Central memory CD8-positive, alpha-beta T cell (primary cell): ENCODE results near the gene TMEM87A.

Experiments
- ATAC-seq: fragments of 150-1000 bp; cut with Tn5 transposase; replicated peaks from 2 replicates; pipeline ENCODE4 v1.10.0; 2022; ENCODE audit warnings: mild to moderate bottlenecking, moderate FRiP score, moderate number of reproducible peaks; ENCODE audit not compliant: poor library complexity, severe bottlenecking; ENCODE audit errors: extremely low read depth
- DNase-seq, 2 donors: peaks; one replicate each; pipeline ENCODE4 v3.0.0; 2021; ENCODE audit warnings: low spot score in 2 of 2
- H3K27ac Mint-ChIP-seq: one replicate; pipeline ENCODE4 v1.8.0; 2022; ENCODE audit warnings: low read depth, mild to moderate bottlenecking, moderate library complexity, mixed read lengths
- H3K27me3 Mint-ChIP-seq: one replicate; pipeline ENCODE4 v1.8.0; 2022; ENCODE audit warnings: mixed read lengths
- H3K36me3 Mint-ChIP-seq: one replicate; pipeline ENCODE4 v1.8.0; 2022; ENCODE audit warnings: mild to moderate bottlenecking, moderate library complexity, mixed read lengths; ENCODE audit not compliant: insufficient read depth
- H3K4me1 Mint-ChIP-seq: one replicate; pipeline ENCODE4 v1.8.0; 2022; ENCODE audit warnings: mixed read lengths
- H3K4me3 Mint-ChIP-seq: one replicate; pipeline ENCODE4 v1.8.0; 2022; ENCODE audit warnings: mild to moderate bottlenecking, moderate library complexity, mixed read lengths
- H3K9me3 Mint-ChIP-seq: one replicate; pipeline ENCODE4 v1.8.0; 2022; ENCODE audit warnings: mixed read lengths

TMEM87A gene

GRCh38 chr15:42215913-42216829 is 57.1 kb downstream of the TMEM87A start:
- Mint-ChIP-seq H3K4me3 (no peak overlapping the region), H3K27me3 (no peaks in the 10 kb centered on the region), H3K9me3 (no peaks in the 10 kb centered on the region), H3K27ac (no peak overlapping the region), H3K36me3 (peaks cover 39% of the 10 kb centered on the region), H3K4me1 (no peaks in the 10 kb centered on the region)
- DNase-seq (no peak), ATAC-seq (no peak)

DNA sequence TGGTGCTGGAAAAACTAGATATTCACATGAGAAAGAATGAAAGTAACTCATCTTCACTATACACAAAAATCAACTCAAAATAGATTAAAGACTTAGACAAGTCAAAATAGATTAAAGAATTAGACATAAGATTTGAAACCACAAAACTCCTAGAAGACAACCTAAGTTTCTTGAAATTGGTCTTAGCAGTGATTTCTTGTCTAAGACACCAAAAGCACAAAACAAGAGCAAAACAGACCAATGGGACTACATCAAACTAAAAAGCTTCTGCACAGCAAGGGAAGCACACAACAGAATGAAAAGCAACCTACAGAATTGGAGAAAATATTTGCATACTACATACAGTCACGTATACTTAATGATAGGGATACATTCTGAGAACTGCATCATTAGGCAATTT is 58.6 kb downstream of the TMEM87A start:
- ATAC-seq (no peak), DNase-seq (no peak)
- H3K4me3 Mint-ChIP-seq = no peak overlapping the region
- H3K27me3 Mint-ChIP-seq = no peaks in the 10 kb centered on the region
- H3K4me1 Mint-ChIP-seq = no peaks in the 10 kb centered on the region
- peaks cover 34% of the 10 kb centered on the region for H3K36me3 Mint-ChIP-seq
- H3K9me3 Mint-ChIP-seq = no peaks in the 10 kb centered on the region
- H3K27ac Mint-ChIP-seq = no peak overlapping the region

GRCh38 chr15:42213511-42213910 is 59.7 kb downstream of the TMEM87A start:
- H3K4me3 Mint-ChIP-seq = no peak overlapping the region
- DNase-seq (no peak), ATAC-seq (no peak)
- peaks cover 26% of the 10 kb centered on the region for H3K36me3 Mint-ChIP-seq
- no peaks in the 10 kb centered on the region for H3K4me1 Mint-ChIP-seq
- no peaks in the 10 kb centered on the region for H3K9me3 Mint-ChIP-seq
- no peaks in the 10 kb centered on the region for H3K27me3 Mint-ChIP-seq
- no peak overlapping the region for H3K27ac Mint-ChIP-seq

- Mint-ChIP-seq H3K4me3 (no peak overlapping the region), H3K9me3 (no peaks in the 10 kb centered on the region), H3K27ac (no peak overlapping the region), H3K27me3 (no peaks in the 10 kb centered on the region), H3K36me3 (peaks cover 17% of the 10 kb centered on the region), H3K4me1 (peaks cover 28% of the 10 kb centered on the region)
- ATAC-seq (no peak), DNase-seq (no peak)
These were observed 62.5 kb downstream of the TMEM87A start for GRCh38 chr15:42210696-42211095.

DNA sequence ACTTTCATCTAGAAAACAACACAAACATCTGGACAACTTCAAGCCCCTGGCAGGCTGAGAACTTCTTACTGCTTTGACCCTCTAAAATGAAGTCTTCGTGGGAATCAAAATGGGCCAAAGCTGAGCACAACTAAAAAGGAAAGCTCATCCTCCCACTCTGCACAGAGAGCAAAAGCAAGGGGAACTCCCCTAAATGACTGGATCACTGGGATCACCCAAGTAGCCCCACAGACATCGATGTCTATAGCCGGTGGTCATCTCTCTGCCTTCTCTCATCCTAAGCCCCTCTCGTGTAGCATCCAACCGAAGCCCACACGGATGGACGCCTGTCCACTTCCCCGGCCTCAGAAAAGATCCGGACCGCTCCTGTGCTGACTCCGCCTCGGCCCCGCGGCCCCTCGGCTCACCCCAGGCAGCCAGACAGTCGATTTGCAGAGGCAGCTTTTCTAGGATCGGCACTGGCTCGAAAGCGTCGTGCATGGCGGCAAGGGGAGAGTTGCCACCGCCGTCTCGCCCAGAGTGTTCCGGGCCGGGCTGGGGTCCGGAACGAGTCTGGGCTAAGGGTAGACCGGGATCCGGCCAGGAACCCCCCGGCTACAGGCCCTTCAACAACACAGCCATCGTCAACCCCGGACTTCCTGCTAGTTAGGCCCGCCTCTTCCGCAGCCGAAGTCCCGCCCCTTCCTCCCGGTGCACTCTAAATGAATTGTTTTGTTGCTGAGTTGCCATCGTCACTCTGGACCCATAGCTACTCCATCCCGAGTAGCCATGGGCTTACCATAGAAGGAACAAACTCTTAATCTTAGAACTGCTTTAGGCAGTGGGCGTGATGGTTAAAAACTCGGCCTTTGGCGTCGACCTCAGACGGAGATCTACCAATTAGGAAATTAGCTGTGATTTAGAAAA is 65.3 kb downstream of the TMEM87A start, which contains the start of gene VPS39:
Gene VPS39 (minus strand): TSS at position 631 of the 906 bp plus-strand sequence. CDS start 151 bp downstream, at position 480.
- no peaks in the 10 kb centered on the region for H3K9me3 Mint-ChIP-seq
- H3K36me3 Mint-ChIP-seq = peaks cover 15% of the 10 kb centered on the region
- DNase-seq (peak; percentile 67 to 73), ATAC-seq (peak; percentile 95)
- H3K27ac Mint-ChIP-seq = peak within 1 kb of the TSS; percentile 93
- peaks cover 40% of the 10 kb centered on the region for H3K4me1 Mint-ChIP-seq
- H3K4me3 Mint-ChIP-seq = peak within 1 kb of the TSS; percentile 91
- no peaks in the 10 kb centered on the region for H3K27me3 Mint-ChIP-seq

GRCh38 chr15:42206406-42206805 is 66.8 kb downstream of the TMEM87A start:
- H3K27me3 Mint-ChIP-seq = no peaks in the 10 kb centered on the region
- H3K4me3 Mint-ChIP-seq = peak overlapping the region; percentile 91
- no peak for DNase-seq
- peaks cover 8% of the 10 kb centered on the region for H3K36me3 Mint-ChIP-seq
- peak overlapping the region; percentile 93 for H3K27ac Mint-ChIP-seq
- peaks cover 46% of the 10 kb centered on the region for H3K4me1 Mint-ChIP-seq
- ATAC-seq = no peak
- no peaks in the 10 kb centered on the region for H3K9me3 Mint-ChIP-seq

- ATAC-seq (no peak), DNase-seq (no peak)
- H3K36me3 Mint-ChIP-seq = peaks cover 9% of the 10 kb centered on the region
- H3K9me3 Mint-ChIP-seq = no peaks in the 10 kb centered on the region
- H3K4me1 Mint-ChIP-seq = peaks cover 52% of the 10 kb centered on the region
- H3K27ac Mint-ChIP-seq = no peak overlapping the region
- no peak overlapping the region for H3K4me3 Mint-ChIP-seq
- H3K27me3 Mint-ChIP-seq = no peaks in the 10 kb centered on the region
These were observed 69.3 kb downstream of the TMEM87A start for GRCh38 chr15:42203891-42204290.

GRCh38 chr15:42202653-42203052 is 70.6 kb downstream of the TMEM87A start:
- Mint-ChIP-seq H3K4me3 (no peak overlapping the region), H3K36me3 (peaks cover 11% of the 10 kb centered on the region)

GRCh38 chr15:42201801-42202200 is 71.4 kb downstream of the TMEM87A start:
- DNase-seq = no peak
- Mint-ChIP-seq H3K9me3 (no peaks in the 10 kb centered on the region), H3K36me3 (peaks cover 19% of the 10 kb centered on the region), H3K27ac (no peak overlapping the region), H3K27me3 (no peaks in the 10 kb centered on the region), H3K4me1 (peaks cover 35% of the 10 kb centered on the region), H3K4me3 (no peak overlapping the region)
- no peak for ATAC-seq

More at GRCh38 chr15:42202653-42203052, 70.6 kb downstream of the TMEM87A start:
- H3K9me3 Mint-ChIP-seq = no peaks in the 10 kb centered on the region
- no peak for DNase-seq
- no peak overlapping the region for H3K27ac Mint-ChIP-seq
- peaks cover 43% of the 10 kb centered on the region for H3K4me1 Mint-ChIP-seq
- ATAC-seq = no peak
- no peaks in the 10 kb centered on the region for H3K27me3 Mint-ChIP-seq

DNA sequence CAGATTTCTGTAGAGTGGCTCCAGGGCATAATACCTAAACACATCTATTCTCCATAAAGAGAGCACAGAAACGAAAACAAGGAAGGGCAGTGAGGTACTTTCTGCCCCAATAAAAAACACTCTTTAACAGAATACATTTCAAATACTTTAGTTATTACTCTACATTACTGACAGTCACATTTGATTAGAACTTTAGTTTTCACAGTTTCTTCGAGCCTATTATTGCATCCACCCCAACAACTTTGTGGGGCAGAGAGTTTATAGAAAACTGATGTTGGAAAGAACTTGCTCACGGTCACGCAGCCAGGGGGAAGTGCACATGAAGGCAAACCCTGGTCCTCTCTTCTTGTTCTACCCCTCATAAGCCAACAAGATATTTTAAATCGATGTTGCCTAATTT is 74.1 kb downstream of the TMEM87A start:
- peaks cover 28% of the 10 kb centered on the region for H3K36me3 Mint-ChIP-seq
- no peak overlapping the region for H3K27ac Mint-ChIP-seq
- ATAC-seq = no peak
- no peak for DNase-seq
- no peak overlapping the region for H3K4me3 Mint-ChIP-seq
- H3K9me3 Mint-ChIP-seq = no peaks in the 10 kb centered on the region
- H3K27me3 Mint-ChIP-seq = no peaks in the 10 kb centered on the region
- H3K4me1 Mint-ChIP-seq = peaks cover 25% of the 10 kb centered on the region

- ATAC-seq = no peak
- Mint-ChIP-seq H3K27me3 (no peaks in the 10 kb centered on the region), H3K4me3 (no peak overlapping the region), H3K27ac (no peak overlapping the region), H3K9me3 (no peaks in the 10 kb centered on the region), H3K4me1 (peaks cover 24% of the 10 kb centered on the region), H3K36me3 (peaks cover 32% of the 10 kb centered on the region)
- DNase-seq = no peak
These were observed 74.7 kb downstream of the TMEM87A start for GRCh38 chr15:42198516-42198915.

GRCh38 chr15:42194513-42194912 is 78.7 kb downstream of the TMEM87A start:
- no peaks in the 10 kb centered on the region for H3K27me3 Mint-ChIP-seq
- H3K4me3 Mint-ChIP-seq = no peak overlapping the region
- no peak for ATAC-seq
- H3K27ac Mint-ChIP-seq = no peak overlapping the region
- H3K36me3 Mint-ChIP-seq = peaks cover 50% of the 10 kb centered on the region
- peaks cover 21% of the 10 kb centered on the region for H3K4me1 Mint-ChIP-seq
- no peaks in the 10 kb centered on the region for H3K9me3 Mint-ChIP-seq
- no peak for DNase-seq
